HG02885 (cell line): ENCODE measurements around the gene SDK1.
"Not testable (repeated sequence)": the region's sequence is repeated elsewhere in the genome, so short reads cannot be mapped to it uniquely, and the experiment has no call there.

Experiments used
- ATAC-seq: cut with Tn5 transposase; IDR thresholded peaks from one replicate; pipeline ENCODE4 v1.9.1; 2021; ENCODE audit warnings: mild to moderate bottlenecking; ENCODE audit not compliant: unreplicated experiment, poor library complexity

SDK1 gene

GRCh38 chr7:3697472-3697871 lies 396.4 kb downstream of the SDK1 start:
- ATAC-seq = no peak

GRCh38 chr7:3705258-3705657 lies 404.2 kb downstream of the SDK1 start:
- no peak for ATAC-seq

- not testable (repeated sequence) for ATAC-seq
These were observed 405.0 kb downstream of the SDK1 start for GRCh38 chr7:3706091-3706490.

- no peak for ATAC-seq
These were observed 409.1 kb downstream of the SDK1 start for GRCh38 chr7:3710122-3710521.

GRCh38 chr7:3710531-3710930 lies 409.5 kb downstream of the SDK1 start:
- no peak for ATAC-seq

- ATAC-seq = no peak
These were observed 411.8 kb downstream of the SDK1 start for GRCh38 chr7:3712841-3713240.

GRCh38 chr7:3721422-3721821 lies 420.4 kb downstream of the SDK1 start:
- ATAC-seq = no peak

GRCh38 chr7:3722396-3722922 lies 421.4 kb downstream of the SDK1 start:
- no peak for ATAC-seq

- ATAC-seq = no peak
These were observed 424.4 kb downstream of the SDK1 start for GRCh38 chr7:3725155-3726059.

GRCh38 chr7:3730276-3730675 lies 429.2 kb downstream of the SDK1 start:
- ATAC-seq = no peak

GRCh38 chr7:3732395-3733005 lies 431.4 kb downstream of the SDK1 start:
- ATAC-seq = no peak

- ATAC-seq = no peak
These were observed 432.6 kb downstream of the SDK1 start for GRCh38 chr7:3733541-3734140.

- ATAC-seq = no peak
These were observed 437.9 kb downstream of the SDK1 start for GRCh38 chr7:3738964-3739363.

- no peak for ATAC-seq
These were observed 438.9 kb downstream of the SDK1 start for GRCh38 chr7:3739983-3740382.

- no peak for ATAC-seq
These were observed 446.4 kb downstream of the SDK1 start for GRCh38 chr7:3747467-3747866.

GRCh38 chr7:3748389-3748788 lies 447.3 kb downstream of the SDK1 start:
- no peak for ATAC-seq

GRCh38 chr7:3753868-3754267 lies 452.8 kb downstream of the SDK1 start:
- ATAC-seq = no peak

GRCh38 chr7:3754493-3755341 lies 453.7 kb downstream of the SDK1 start:
- ATAC-seq = no peak

GRCh38 chr7:3755778-3756453 lies 454.9 kb downstream of the SDK1 start:
- ATAC-seq = not testable (repeated sequence)

GRCh38 chr7:3757059-3757458 lies 456.0 kb downstream of the SDK1 start:
- no peak for ATAC-seq
